ENCODE results near the gene ATR.
"Not testable (repeated sequence)": the region's sequence is repeated elsewhere in the genome, so short reads cannot be mapped to it uniquely, and the experiment has no call there.

ATR gene

GRCh38 chr3:142578329-142579223, at the start of gene ATR:
Gene ATR (minus strand): TSS chr3:142578733. CDS start chr3:142578704, 29 bp downstream.
- peak; percentile 94 for DNase-seq (ENCODE audit: low spot score)

- no peak for DNase-seq (ENCODE audit: low spot score)
These were observed 48.4 kb upstream of the ATR start for GRCh38 chr3:142626971-142627370.

GRCh38 chr3:142625153-142625440, 46.6 kb upstream of the ATR start:
- no peak for DNase-seq (ENCODE audit: low spot score)

GRCh38 chr3:142624341-142625152, 46.0 kb upstream of the ATR start:
- no peak for DNase-seq (ENCODE audit: low spot score)

- DNase-seq (ENCODE audit: low spot score), result no peak
These were observed 44.7 kb upstream of the ATR start for GRCh38 chr3:142623194-142623593.

- DNase-seq (ENCODE audit: low spot score), result no peak
These were observed 43.9 kb upstream of the ATR start for GRCh38 chr3:142622405-142622804.

GRCh38 chr3:142618917-142619461, 40.5 kb upstream of the ATR start:
- DNase-seq (ENCODE audit: low spot score), result no peak

GRCh38 chr3:142615171-142615570, 36.6 kb upstream of the ATR start:
- DNase-seq (ENCODE audit: low spot score), result no peak

- DNase-seq (ENCODE audit: low spot score), result no peak
These were observed 35.6 kb upstream of the ATR start for GRCh38 chr3:142614059-142614626.

GRCh38 chr3:142613491-142613890, 35.0 kb upstream of the ATR start:
- DNase-seq (ENCODE audit: low spot score), result no peak

- DNase-seq (ENCODE audit: low spot score), result no peak
These were observed 32.7 kb upstream of the ATR start for GRCh38 chr3:142611206-142611605.

GRCh38 chr3:142609136-142609535, 30.6 kb upstream of the ATR start:
- DNase-seq (ENCODE audit: low spot score), result no peak

- DNase-seq (ENCODE audit: low spot score), result no peak
These were observed 30.1 kb upstream of the ATR start for GRCh38 chr3:142608631-142609030.

GRCh38 chr3:142604940-142605339, 26.4 kb upstream of the ATR start:
- no peak for DNase-seq (ENCODE audit: low spot score)

- DNase-seq (ENCODE audit: low spot score), result not testable (repeated sequence)
These were observed 24.8 kb upstream of the ATR start for GRCh38 chr3:142603386-142603705.

- DNase-seq (ENCODE audit: low spot score), result no peak
These were observed 24.3 kb upstream of the ATR start for GRCh38 chr3:142602619-142603385.

- no peak for DNase-seq (ENCODE audit: low spot score)
These were observed 23.2 kb upstream of the ATR start for GRCh38 chr3:142601713-142602112.

- DNase-seq (ENCODE audit: low spot score), result no peak
These were observed 19.4 kb upstream of the ATR start for GRCh38 chr3:142597906-142598305.

- no peak for DNase-seq (ENCODE audit: low spot score)
These were observed 18.2 kb upstream of the ATR start for GRCh38 chr3:142596726-142597088.

GRCh38 chr3:142595951-142596725, 17.6 kb upstream of the ATR start, which contains the start of gene PLS1:
Gene PLS1 (plus strand): TSS chr3:142596393. CDS start chr3:142664238, 67,845 bp downstream.
- peak; percentile 87 for DNase-seq (ENCODE audit: low spot score)

- no peak for DNase-seq (ENCODE audit: low spot score)
These were observed 17.0 kb upstream of the ATR start for GRCh38 chr3:142595581-142595950.

All from cerebellar cortex (tissue), 1 donor.